ENCODE measurements around the gene SNX10.
A peak's percentile ranks its signal among the peaks of the same experiment; 100 is the strongest.
"Not testable (repeated sequence)": the region's sequence is repeated elsewhere in the genome, so short reads cannot be mapped to it uniquely, and the experiment has no call there.

SNX10 gene
- total RNA-seq, result 9.4 reads per million, percentile 30 among the genes with 10 or more reads in this experiment

- DNase-seq, result peak; percentile 52
Observed at GRCh38 chr7:26291699-26292538, at the start of gene SNX10. Gene SNX10 (plus strand): TSS chr7:26291862. CDS start chr7:26346443, 54,581 bp downstream.

GRCh38 chr7:26245150-26245549 is 46.5 kb upstream of the SNX10 start:
- no peak for DNase-seq

- no peak for DNase-seq
Observed at GRCh38 chr7:26250239-26250638, 41.4 kb upstream of the SNX10 start.

- DNase-seq, result not testable (repeated sequence)
Observed at GRCh38 chr7:26261866-26262265, 29.8 kb upstream of the SNX10 start.

- no peak for DNase-seq
Observed at GRCh38 chr7:26265065-26265464, 26.6 kb upstream of the SNX10 start.

- DNase-seq, result no peak
Observed at GRCh38 chr7:26265499-26266075, 26.1 kb upstream of the SNX10 start.

GRCh38 chr7:26267601-26268166 is 24.0 kb upstream of the SNX10 start:
- DNase-seq, result no peak

GRCh38 chr7:26275213-26275612 is 16.4 kb upstream of the SNX10 start:
- no peak for DNase-seq

GRCh38 chr7:26278770-26279169 is 12.9 kb upstream of the SNX10 start:
- DNase-seq, result no peak

GRCh38 chr7:26279405-26279804 is 12.3 kb upstream of the SNX10 start:
- DNase-seq, result no peak

GRCh38 chr7:26280097-26280496 is 11.6 kb upstream of the SNX10 start:
- no peak for DNase-seq

GRCh38 chr7:26280723-26281122 is 10.9 kb upstream of the SNX10 start:
- DNase-seq, result no peak

GRCh38 chr7:26284477-26284876 is 7.2 kb upstream of the SNX10 start:
- DNase-seq, result no peak

- no peak for DNase-seq
Observed at GRCh38 chr7:26284995-26285632, 6.5 kb upstream of the SNX10 start.

- DNase-seq, result no peak
Observed at GRCh38 chr7:26286157-26286556, 5.5 kb upstream of the SNX10 start.

GRCh38 chr7:26288126-26288525 is 3.5 kb upstream of the SNX10 start:
- DNase-seq, result not testable (repeated sequence)

- no peak for DNase-seq
Observed at GRCh38 chr7:26291251-26291650, 411 bp upstream of the SNX10 start.

- DNase-seq, result no peak
Observed at GRCh38 chr7:26292768-26293560, 1.3 kb downstream of the SNX10 start.

- DNase-seq, result peak; percentile 34
Observed at GRCh38 chr7:26293569-26294308, 2.1 kb downstream of the SNX10 start.

- DNase-seq, result no peak
Observed at GRCh38 chr7:26295015-26295414, 3.4 kb downstream of the SNX10 start.

- no peak for DNase-seq
Observed at GRCh38 chr7:26295586-26295985, 3.9 kb downstream of the SNX10 start.

All from effector CD4-positive, alpha-beta T cell (primary cell).